Natural killer cell (primary cell): ENCODE results near the gene VRK2. TPM values are rescaled to one million over a fixed set of nuclear protein-coding genes. Genes with fewer than 3 reads are reported as not detected.

ENCODE experiments used
- ATAC-seq, 3 donors: fragments of 150-1000 bp in 2 of 3; fragments of 200-7000 bp in 1 of 3; cut with Tn5 transposase; 1 replicate in 1 of 3; 2 replicates in 2 of 3; pipeline ENCODE4 v1.10.0; 2021; ENCODE audit warnings: mild to moderate bottlenecking in 2 of 3, moderate library complexity in 2 of 3
- DNase-seq, 2 donors: peaks; one replicate each; pipeline versions ENCODE4 v3.0.0 to v3.0.0-alpha.2; 2013 to 2021; ENCODE audit warnings: mixed read lengths in 1 of 2
- H3K27ac ChIP-seq: one replicate; pipeline ENCODE4 v1.5.1; 2013; ENCODE audit warnings: mild to moderate bottlenecking, low read length
- H3K27me3 ChIP-seq: one replicate; pipeline ENCODE4 v1.6.1; 2013; ENCODE audit warnings: low read length; ENCODE audit not compliant: control insufficient read depth, insufficient read depth
- H3K36me3 ChIP-seq: one replicate; pipeline ENCODE4 v1.6.1; 2013; ENCODE audit warnings: low read length; ENCODE audit not compliant: control insufficient read depth, insufficient read depth
- H3K4me1 ChIP-seq: one replicate; pipeline ENCODE4 v1.6.1; 2013; ENCODE audit warnings: low read length; ENCODE audit not compliant: control insufficient read depth, insufficient read depth
- H3K4me3 ChIP-seq: one replicate; pipeline ENCODE4 v1.5.1; 2013; ENCODE audit warnings: low read length
- H3K9me3 ChIP-seq: one replicate; pipeline ENCODE4 v1.6.1; 2013; ENCODE audit warnings: low read length; ENCODE audit not compliant: control insufficient read depth, insufficient read depth
- H3K27ac Mint-ChIP-seq, 2 donors: one replicate each; pipeline ENCODE4 v1.8.0; 2022; ENCODE audit warnings: mild to moderate bottlenecking in 2 of 2, mixed read lengths in 2 of 2, moderate library complexity in 1 of 2
- H3K27me3 Mint-ChIP-seq, 2 donors: one replicate each; pipeline ENCODE4 v1.8.0; 2022; ENCODE audit warnings: low read depth in 2 of 2, mixed read lengths in 2 of 2
- H3K36me3 Mint-ChIP-seq: one replicate; pipeline ENCODE4 v1.8.0; 2022; ENCODE audit warnings: mixed read lengths
- H3K4me1 Mint-ChIP-seq, 2 donors: one replicate each; pipeline ENCODE4 v1.8.0; 2022; ENCODE audit warnings: mixed read lengths in 2 of 2
- H3K4me3 Mint-ChIP-seq: one replicate; pipeline ENCODE4 v1.8.0; 2022; ENCODE audit warnings: mild to moderate bottlenecking, moderate library complexity, mixed read lengths
- H3K9me3 Mint-ChIP-seq, 2 donors: one replicate each; pipeline ENCODE4 v1.8.0; 2022; ENCODE audit warnings: mixed read lengths in 2 of 2
- CTCF ChIP-seq: fragments of 200-600 bp; IDR thresholded peaks from one replicate; pipeline ENCODE4 v1.8.0; 2022; ENCODE audit warnings: antibody characterized with exemption
- WGBS: methylation state at CpG from one replicate; pipeline ENCODE4 v1.1.7; 2013; ENCODE audit warnings: missing lambda C conversion rate; ENCODE audit not compliant: insufficient coverage; 5-methylcytosine and 5-hydroxymethylcytosine counted together
- intact Hi-C: fragments of 100-400 bp; cut with micrococcal nuclease; formaldehyde crosslinking; loops from one replicate; pipeline ENCODE4 v1.14.2; 2022
- total RNA-seq, 4 donors: library from RNA; stranded (reverse); fragments of 120-200 nt in 1 of 4; gene quantifications; one replicate each; pipeline versions ENCODE4 v1.2.3 to v1.2.4, GENCODE V29; 2013 to 2022

VRK2 gene
- total RNA-seq, 3 donors from 2014 or later (not counting 1 experiment from before 2014, with no cell fraction given), result 25.0 to 29.7 (median 25.4) TPM

GRCh38 chr2:58051445-58051844, 4.8 kb downstream of the VRK2 start:
- no peaks in the 10 kb centered on the region for H3K36me3 ChIP-seq
- no peak for DNase-seq
- TF ChIP-seq CTCF, result no peak
- H3K27me3 Mint-ChIP-seq, result no peaks in the 10 kb centered on the region
- H3K27me3 ChIP-seq, result no peaks in the 10 kb centered on the region
- ATAC-seq, result no peak
- peak overlapping the region in 1 of 2 donors; percentile 32 for H3K27ac Mint-ChIP-seq
- no peak overlapping the region for H3K4me3 Mint-ChIP-seq
- H3K4me3 ChIP-seq, result no peak overlapping the region
- H3K36me3 Mint-ChIP-seq, result no peaks in the 10 kb centered on the region
- peaks cover 18 to 25% of the 10 kb centered on the region in 2 donors for H3K4me1 Mint-ChIP-seq
- H3K4me1 ChIP-seq, result peaks cover 6% of the 10 kb centered on the region
- no peaks in the 10 kb centered on the region for H3K9me3 ChIP-seq
- 98% methylated on average over 3 of the region's 3 CpGs for WGBS
- intact Hi-C loops, result no loop called here
- H3K9me3 Mint-ChIP-seq, result no peaks in the 10 kb centered on the region
- no peak overlapping the region for H3K27ac ChIP-seq

- H3K4me3 ChIP-seq, result no peak overlapping the region
- H3K27ac ChIP-seq, result no peak overlapping the region
- H3K4me3 Mint-ChIP-seq, result no peak overlapping the region
- WGBS, result 100% methylated on average over 1 of the region's 1 CpG
- H3K27ac Mint-ChIP-seq, result no peak overlapping the region
- no peaks in the 10 kb centered on the region for H3K9me3 ChIP-seq
- TF ChIP-seq CTCF, result no peak
- H3K4me1 ChIP-seq, result no peaks in the 10 kb centered on the region
- ATAC-seq (no peak), DNase-seq (no peak)
- H3K4me1 Mint-ChIP-seq, result peaks cover 25 to 31% of the 10 kb centered on the region in 2 donors
- no peaks in the 10 kb centered on the region for H3K27me3 ChIP-seq
- H3K27me3 Mint-ChIP-seq, result no peaks in the 10 kb centered on the region
- peaks cover 11% of the 10 kb centered on the region for H3K36me3 Mint-ChIP-seq
- no peaks in the 10 kb centered on the region for H3K36me3 ChIP-seq
- no peaks in the 10 kb centered on the region for H3K9me3 Mint-ChIP-seq
- intact Hi-C loops, result no loop called here
Measured at GRCh38 chr2:58052978-58053377, 6.4 kb downstream of the VRK2 start.

- no peaks in the 10 kb centered on the region for H3K27me3 ChIP-seq
- H3K4me3 ChIP-seq, result no peak overlapping the region
- H3K27ac ChIP-seq, result no peak overlapping the region
- Mint-ChIP-seq H3K9me3 (no peaks in the 10 kb centered on the region), H3K4me3 (no peak overlapping the region), H3K27me3 (no peaks in the 10 kb centered on the region), H3K4me1 (peaks cover 13 to 29% of the 10 kb centered on the region in 2 donors), H3K27ac (no peak overlapping the region), H3K36me3 (peaks cover 11% of the 10 kb centered on the region)
- peaks cover 7% of the 10 kb centered on the region for H3K36me3 ChIP-seq
- no peak for TF ChIP-seq CTCF
- intact Hi-C loops, result no loop called here
- H3K9me3 ChIP-seq, result no peaks in the 10 kb centered on the region
- H3K4me1 ChIP-seq, result no peaks in the 10 kb centered on the region
- no peak for DNase-seq
- ATAC-seq, result no peak
Measured at GRCh38 chr2:58054264-58054663, 7.7 kb downstream of the VRK2 start.

- intact Hi-C loops, result no loop called here
- Histone ChIP-seq H3K9me3 (no peaks in the 10 kb centered on the region), H3K36me3 (peaks cover 12% of the 10 kb centered on the region), H3K4me3 (no peak overlapping the region), H3K27ac (no peak overlapping the region), H3K27me3 (no peaks in the 10 kb centered on the region), H3K4me1 (no peaks in the 10 kb centered on the region)
- no peak for TF ChIP-seq CTCF
- ATAC-seq, result no peak
- Mint-ChIP-seq H3K36me3 (peaks cover 11% of the 10 kb centered on the region), H3K27ac (no peak overlapping the region), H3K4me1 (peaks cover 11 to 27% of the 10 kb centered on the region in 2 donors), H3K27me3 (no peaks in the 10 kb centered on the region), H3K4me3 (no peak overlapping the region), H3K9me3 (no peaks in the 10 kb centered on the region)
- 88% methylated on average over 2 of the region's 2 CpGs for WGBS
- DNase-seq, result no peak
Measured at GRCh38 chr2:58055033-58055786, 8.6 kb downstream of the VRK2 start.
